Measurements from ENCODE around the gene EPHB1. TPM values are rescaled to one million over a fixed set of nuclear protein-coding genes. Genes with fewer than 3 reads are reported as not detected.

Gene EPHB1
- polyA plus RNA-seq, 1 experiment = 0.11 TPM

DNA sequence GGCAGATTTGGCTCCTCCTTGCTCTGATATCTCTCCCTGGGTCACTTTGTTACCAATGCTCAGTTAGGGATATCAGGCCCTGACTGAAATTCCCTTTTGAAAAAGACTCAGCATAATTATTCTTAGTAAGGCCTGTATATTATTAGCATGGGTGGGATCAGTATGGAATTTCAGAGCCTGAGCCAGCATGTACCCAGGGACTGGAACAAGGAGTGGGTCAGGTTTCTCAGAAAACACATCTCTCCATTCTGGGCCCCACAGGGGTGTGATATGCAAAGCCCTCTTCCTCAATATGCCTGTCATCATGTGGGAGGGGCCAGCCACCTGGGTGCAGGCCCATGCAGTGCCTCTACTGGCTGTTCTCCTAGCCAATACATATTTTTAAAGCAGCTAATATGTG is 423.2 kb downstream of the EPHB1 start:
- Histone ChIP-seq H3K9me3 (ENCODE audit: control insufficient read depth, insufficient read depth, low read length) (no peaks in the 10 kb centered on the region), H3K27me3 (ENCODE audit: control insufficient read depth, insufficient read depth, low read length) (no peaks in the 10 kb centered on the region), H3K4me3 (ENCODE audit: low read depth, low read length) (no peak overlapping the region), H3K27ac (ENCODE audit: low read depth, low read length) (no peak overlapping the region)
- ChIA-PET POLR2A (no interaction called here), CTCF (no interaction called here)
- TF ChIP-seq, protein P1, sequence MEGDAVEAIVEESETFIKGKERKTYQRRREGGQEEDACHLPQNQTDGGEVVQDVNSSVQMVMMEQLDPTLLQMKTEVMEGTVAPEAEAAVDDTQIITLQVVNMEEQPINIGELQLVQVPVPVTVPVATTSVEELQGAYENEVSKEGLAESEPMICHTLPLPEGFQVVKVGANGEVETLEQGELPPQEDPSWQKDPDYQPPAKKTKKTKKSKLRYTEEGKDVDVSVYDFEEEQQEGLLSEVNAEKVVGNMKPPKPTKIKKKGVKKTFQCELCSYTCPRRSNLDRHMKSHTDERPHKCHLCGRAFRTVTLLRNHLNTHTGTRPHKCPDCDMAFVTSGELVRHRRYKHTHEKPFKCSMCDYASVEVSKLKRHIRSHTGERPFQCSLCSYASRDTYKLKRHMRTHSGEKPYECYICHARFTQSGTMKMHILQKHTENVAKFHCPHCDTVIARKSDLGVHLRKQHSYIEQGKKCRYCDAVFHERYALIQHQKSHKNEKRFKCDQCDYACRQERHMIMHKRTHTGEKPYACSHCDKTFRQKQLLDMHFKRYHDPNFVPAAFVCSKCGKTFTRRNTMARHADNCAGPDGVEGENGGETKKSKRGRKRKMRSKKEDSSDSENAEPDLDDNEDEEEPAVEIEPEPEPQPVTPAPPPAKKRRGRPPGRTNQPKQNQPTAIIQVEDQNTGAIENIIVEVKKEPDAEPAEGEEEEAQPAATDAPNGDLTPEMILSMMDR (IDR thresholded peaks at IDR 0.05; ENCODE audit: low read depth, low read length) = no peak
- DNase-seq (ENCODE audit: low read depth, low spot score) = no peak

GRCh38 chr3:135218782-135219181 is 423.7 kb downstream of the EPHB1 start:
- ChIA-PET POLR2A (no interaction called here), CTCF (no interaction called here)
- H3K27ac ChIP-seq (ENCODE audit: low read depth, low read length) = no peak overlapping the region
- no peak for DNase-seq (ENCODE audit: low read depth, low spot score)
- no peaks in the 10 kb centered on the region for H3K27me3 ChIP-seq (ENCODE audit: control insufficient read depth, insufficient read depth, low read length)
- TF ChIP-seq, protein P1 (IDR thresholded peaks at IDR 0.05; ENCODE audit: low read depth, low read length) = no peak
- no peak overlapping the region for H3K4me3 ChIP-seq (ENCODE audit: low read depth, low read length)
- no peaks in the 10 kb centered on the region for H3K9me3 ChIP-seq (ENCODE audit: control insufficient read depth, insufficient read depth, low read length)

GRCh38 chr3:135224815-135225362 is 429.8 kb downstream of the EPHB1 start:
- TF ChIP-seq, protein P1 (IDR thresholded peaks at IDR 0.05; ENCODE audit: low read depth, low read length) = no peak
- no peak overlapping the region for H3K4me3 ChIP-seq (ENCODE audit: low read depth, low read length)
- no peaks in the 10 kb centered on the region for H3K27me3 ChIP-seq (ENCODE audit: control insufficient read depth, insufficient read depth, low read length)
- H3K27ac ChIP-seq (ENCODE audit: low read depth, low read length) = no peak overlapping the region
- ChIA-PET POLR2A (no interaction called here), CTCF (no interaction called here)
- H3K9me3 ChIP-seq (ENCODE audit: control insufficient read depth, insufficient read depth, low read length) = no peaks in the 10 kb centered on the region
- DNase-seq (ENCODE audit: low read depth, low spot score) = no peak

- ChIA-PET CTCF (no interaction called here), POLR2A (no interaction called here)
- no peak for DNase-seq (ENCODE audit: low read depth, low spot score)
- Histone ChIP-seq H3K27me3 (ENCODE audit: control insufficient read depth, insufficient read depth, low read length) (no peaks in the 10 kb centered on the region), H3K27ac (ENCODE audit: low read depth, low read length) (no peak overlapping the region), H3K4me3 (ENCODE audit: low read depth, low read length) (no peak overlapping the region), H3K9me3 (ENCODE audit: control insufficient read depth, insufficient read depth, low read length) (no peaks in the 10 kb centered on the region)
- TF ChIP-seq, protein P1 (IDR thresholded peaks at IDR 0.05; ENCODE audit: low read depth, low read length) = no peak
These were observed 431.0 kb downstream of the EPHB1 start for GRCh38 chr3:135226057-135226456.

DNA sequence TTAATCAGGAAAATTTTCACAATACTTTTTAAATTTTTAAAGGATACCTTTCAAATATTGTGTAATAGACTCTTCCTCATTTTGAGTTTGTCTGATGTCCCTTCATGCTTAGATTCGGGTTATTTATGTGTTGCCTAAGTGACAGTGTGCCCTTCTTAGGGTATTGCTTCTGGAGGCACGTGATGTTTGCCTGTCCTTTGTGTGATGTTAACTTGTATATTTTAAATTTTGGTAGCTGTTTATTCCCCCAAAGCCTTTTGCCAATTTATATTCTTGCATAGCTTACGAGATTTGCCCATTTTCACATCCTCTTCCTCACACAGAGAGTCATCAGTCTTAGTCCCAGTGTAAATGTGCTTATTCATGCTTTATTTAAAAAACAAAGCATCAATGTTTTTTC is 433.1 kb downstream of the EPHB1 start:
- H3K4me3 ChIP-seq (ENCODE audit: low read depth, low read length) = no peak overlapping the region
- DNase-seq (ENCODE audit: low read depth, low spot score) = no peak
- ChIA-PET CTCF (no interaction called here), POLR2A (no interaction called here)
- no peaks in the 10 kb centered on the region for H3K27me3 ChIP-seq (ENCODE audit: control insufficient read depth, insufficient read depth, low read length)
- H3K9me3 ChIP-seq (ENCODE audit: control insufficient read depth, insufficient read depth, low read length) = no peaks in the 10 kb centered on the region
- TF ChIP-seq, protein P1 (IDR thresholded peaks at IDR 0.05; ENCODE audit: low read depth, low read length) = no peak
- no peak overlapping the region for H3K27ac ChIP-seq (ENCODE audit: low read depth, low read length)
